HepG2 (cell line): ENCODE measurements around the gene ADARB1. TPM values are rescaled to one million over a fixed set of nuclear protein-coding genes. Genes with fewer than 3 reads are reported as not detected.

Experiments
- ATAC-seq: fragments of 200-7000 bp; cut with Tn5 transposase; 3 replicates; pipeline ENCODE4 v1.9.1; 2020; ENCODE audit warnings: mild to moderate bottlenecking, moderate library complexity
- BruUV-seq: library from RNA; stranded (reverse); fragments of 400-500 nt; replicated peaks from 2 replicates; lab custom pipeline; 2021; lab: Mats Ljungman, UMichigan
- CTCF ChIA-PET: fragments of 300-600 bp; formaldehyde crosslinking; extraction: SDS; loops from one replicate; lab custom pipeline; 2021; ENCODE audit warnings: low total read pairs, inconsistent platforms, low intra/inter-chr PET ratio; lab: Yijun Ruan, JAX
- POLR2A ChIA-PET: fragments of 350-600 bp; sonication (Branson Sonifier 250); formaldehyde crosslinking; loops from one replicate; lab custom pipeline; 2020; ENCODE audit warnings: antibody characterized with exemption, inconsistent platforms; lab: Yijun Ruan, JAX
- DNase-seq: peaks from one replicate; pipeline ENCODE4 v3.0.0-alpha.2; 2015; ENCODE audit warnings: low spot score
- FAIRE-seq: peaks from 3 replicates; lab custom pipeline; 2011; peaks lifted over from hg19 to GRCh38; lab: Jason Lieb, UNC
- H2AFZ ChIP-seq: one replicate; pipeline ENCODE4 v1.6.1; 2011; ENCODE audit warnings: low read length, inconsistent platforms
- H3K27ac ChIP-seq: fragments of 300-600 bp; 3 replicates; pipeline ENCODE4 v1.8.0; 2011; ENCODE audit warnings: mixed run types, mild to moderate bottlenecking, mixed read lengths, low read length, inconsistent platforms; ENCODE audit not compliant: insufficient read depth; ENCODE audit errors: extremely low read length
- H3K27me3 ChIP-seq, 2 experiments: fragments of 200-600 bp in 1 of 2; 2 replicates in 1 of 2; 3 replicates in 1 of 2; pipeline versions ENCODE4 v1.6.0 to v1.8.0; 2011; ENCODE audit warnings: low read length in 2 of 2, mild to moderate bottlenecking in 2 of 2, moderate library complexity in 2 of 2, inconsistent platforms in 1 of 2; ENCODE audit not compliant: insufficient read depth in 2 of 2, control insufficient read depth in 1 of 2
- H3K36me3 ChIP-seq, 2 experiments: fragments of 200-600 bp in 1 of 2; replicated peaks in 1 of 2; 2 replicates in 1 of 2; 3 replicates in 1 of 2; pipeline versions ENCODE4 v1.5.1 to v1.8.0; 2011; ENCODE audit warnings: low read length in 2 of 2, inconsistent platforms in 1 of 2; ENCODE audit not compliant: insufficient read depth in 2 of 2, control insufficient read depth in 1 of 2
- H3K4me1 ChIP-seq: 2 replicates; pipeline ENCODE4 v1.5.1; 2012; ENCODE audit warnings: low read length, inconsistent platforms; ENCODE audit not compliant: insufficient read depth
- H3K4me2 ChIP-seq: 2 replicates; pipeline ENCODE4 v1.6.0; 2011; ENCODE audit warnings: low read depth, low read length, inconsistent platforms
- H3K4me3 ChIP-seq, 3 experiments: fragments of 200-600 bp in 1 of 3; sonication (generic), shearing (Covaris generic) in 1 of 3; replicated peaks in 1 of 3; 2 replicates each; pipeline ENCODE4 v1.5.1; 2011 to 2016; ENCODE audit warnings: low read length in 3 of 3, inconsistent platforms in 2 of 3, low read depth in 2 of 3, mild to moderate bottlenecking in 2 of 3, control low read depth in 1 of 3, mixed read lengths in 1 of 3; ENCODE audit not compliant: insufficient read depth in 1 of 3
- H3K79me2 ChIP-seq: one replicate; pipeline ENCODE4 v1.6.1; 2011; ENCODE audit warnings: low read length, inconsistent platforms; ENCODE audit not compliant: insufficient read depth
- H3K9ac ChIP-seq: 2 replicates; pipeline ENCODE4 v1.6.0; 2011; ENCODE audit warnings: mild to moderate bottlenecking, low read depth, low read length, inconsistent platforms; ENCODE audit not compliant: insufficient read depth
- H3K9me3 ChIP-seq: 2 replicates; pipeline ENCODE4 v1.5.1; 2012; ENCODE audit warnings: mild to moderate bottlenecking, low read length
- H4K20me1 ChIP-seq: 2 replicates; pipeline ENCODE4 v1.6.0; 2011; ENCODE audit warnings: inconsistent platforms, mild to moderate bottlenecking, low read length, moderate library complexity; ENCODE audit not compliant: insufficient read depth
- CEBPB ChIP-seq: IDR thresholded peaks from 2 replicates; pipeline ENCODE4 v1.6.1; 2011; ENCODE audit warnings: low read depth, low read length, improper control_type of control experiment, borderline replicate concordance
- ESRRA ChIP-seq: sonication (generic); formaldehyde crosslinking; IDR thresholded peaks from 2 replicates; pipeline ENCODE4 v1.5.1; 2020; ENCODE audit warnings: mild to moderate bottlenecking, low read depth, missing genetic modification reagents
- FOXP1 ChIP-seq, 2 experiments: fragments of 450-650 bp in 1 of 2; IDR thresholded peaks; 2 replicates each; pipeline ENCODE4 v1.6.1; 2017 to 2018; ENCODE audit warnings: antibody characterized with exemption in 1 of 2
- PAF1 ChIP-seq: IDR thresholded peaks from 2 replicates; pipeline ENCODE4 v1.6.1; 2016; ENCODE audit warnings: missing genetic modification reagents, missing compliant biosample characterization
- RERE ChIP-seq: IDR thresholded peaks from 2 replicates; pipeline ENCODE4 v1.6.1; 2016; ENCODE audit warnings: low read depth, missing genetic modification reagents, missing compliant biosample characterization
- TCF7L2 ChIP-seq: IDR thresholded peaks from 2 replicates; pipeline ENCODE4 v1.6.1; 2011; ENCODE audit warnings: mild to moderate bottlenecking, low read depth, low read length, moderate library complexity
- THRA ChIP-seq: sonication (generic); formaldehyde crosslinking; IDR thresholded peaks from 2 replicates; pipeline ENCODE4 v1.4.0; 2020; ENCODE audit warnings: missing genetic modification reagents, borderline replicate concordance
- ZFP91 ChIP-seq: sonication (generic); formaldehyde crosslinking; IDR thresholded peaks from 2 replicates; pipeline ENCODE4 v1.9.0; 2022; ENCODE audit warnings: missing genetic modification reagents, mild to moderate bottlenecking, borderline replicate concordance
- ZNF143 ChIP-seq: sonication (generic); formaldehyde crosslinking; IDR thresholded peaks from 2 replicates; pipeline ENCODE4 v1.4.0; 2020; ENCODE audit warnings: missing genetic modification reagents
- ZNF282 ChIP-seq: fragments of 450-650 bp; IDR thresholded peaks from 2 replicates; pipeline ENCODE4 v1.6.1; 2018; ENCODE audit not compliant: partially characterized antibody
- ZNF543 ChIP-seq: sonication (generic); formaldehyde crosslinking; IDR thresholded peaks from 2 replicates; pipeline ENCODE4 v1.4.0; 2020; ENCODE audit warnings: mild to moderate bottlenecking, missing genetic modification reagents
- ZNF547 ChIP-seq: sonication (generic); formaldehyde crosslinking; IDR thresholded peaks from 2 replicates; pipeline ENCODE4 v1.5.1; 2020; ENCODE audit warnings: mild to moderate bottlenecking, missing genetic modification reagents
- ZNF850 ChIP-seq: sonication (generic); formaldehyde crosslinking; conservative IDR thresholded peaks from 2 replicates; pipeline ENCODE4 v1.9.0; 2021; ENCODE audit warnings: mild to moderate bottlenecking, missing genetic modification reagents
- WGBS: methylation state at CpG from one replicate; pipeline ENCODE4 v1.1.6; 2017; ENCODE audit warnings: low lambda C conversion rate; 5-methylcytosine and 5-hydroxymethylcytosine counted together
- in situ Hi-C: cut with HindIII; loops from 2 replicates; pipeline ENCODE4 v1.10.0; 2017; ENCODE audit warnings: low pct_unique_long_range_greater_than_20kb; ENCODE audit not compliant: extremely low pct_ligation_motif_present
- intact Hi-C: fragments of 100-400 bp; cut with micrococcal nuclease; formaldehyde crosslinking; loops from one replicate; pipeline ENCODE4 v1.10.0; 2022; ENCODE audit not compliant: unreplicated experiment
- polyA plus RNA-seq, 8 experiments: library from polyadenylated mRNA; depleted of rRNA in 3 of 8; stranded (reverse) in 7 of 8; unstranded in 1 of 8; fragments of >200 nt; fragmentation: Illumina TruSeq in 4 of 8; extraction: Trizol in 4 of 8; gene quantifications; 2 replicates each; pipeline versions ENCODE4 v1.2.1 to v1.2.3, GENCODE V29; 2011 to 2016; ENCODE audit warnings: low read depth in 4 of 8, missing spikeins in 1 of 8, mixed read lengths in 1 of 8; ENCODE audit not compliant: insufficient read depth in 1 of 8
- total RNA-seq, 5 experiments: library from RNA; depleted of rRNA; stranded (reverse); fragments of >200 nt; fragmentation: Illumina TruSeq; extraction: Trizol; gene quantifications; 2 replicates each; pipeline ENCODE4 v1.2.3, GENCODE V29; 2016; ENCODE audit warnings: low read depth in 1 of 5

ADARB1 gene
- total and polyA plus RNA-seq, 2 of the 13 experiments (the other 11 are each of a cell fraction or from before 2014, with no cell fraction given) = 6.6 to 10.0 TPM

GRCh38 chr21:45089964-45090363 lies 15.6 kb downstream of the ADARB1 start (continued):
- TF ChIP-seq PAF1 (CRISPR knock-in tag) = no peak
- no peak for TF ChIP-seq ESRRA (CRISPR knock-in tag)

- BruUV-seq = no TSS peak
- intact Hi-C loops = no loop called here
- Histone ChIP-seq H3K9me3 (no peaks in the 10 kb centered on the region), H3K36me3 (no peaks in the 10 kb centered on the region), H3K4me2 (no peak overlapping the region), H2AFZ (no peak overlapping the region), H3K4me3 (no peak overlapping the region), H3K9ac (no peak overlapping the region), H3K79me2 (peaks cover 6% of the 10 kb centered on the region), H4K20me1 (no peaks in the 10 kb centered on the region; the same call in 1 of the 2 replicates), H3K4me1 (no peaks in the 10 kb centered on the region), H3K27me3 (no peaks in the 10 kb centered on the region; a peak in 1 of 5 replicates), H3K27ac (no peak overlapping the region)
- no peak for FAIRE-seq
- no peak for DNase-seq
- in situ Hi-C loops = no loop called here
- ChIA-PET POLR2A (interaction anchor here (0.6 kb wide), 1 partner anchor 106 kb away, joined by 4 read pairs; no protein-coding TSS in a partner anchor), CTCF (no interaction called here)
- WGBS = 95% methylated on average over 4 of the region's 4 CpGs
- TF ChIP-seq ZNF282 (no peak), RERE (CRISPR knock-in tag) (no peak), TCF7L2 (no peak), FOXP1 (IDR thresholded peaks at IDR 0.05) (no peak), FOXP1 (CRISPR knock-in tag; IDR thresholded peaks at IDR 0.05) (no peak), ZNF543 (CRISPR knock-in tag) (no peak), ZNF143 (CRISPR knock-in tag) (no peak), ZNF850 (no peak), ZNF547 (CRISPR knock-in tag) (no peak), CEBPB (no peak), THRA (CRISPR knock-in tag) (no peak), ZFP91 (CRISPR knock-in tag) (no peak)
- ATAC-seq = no peak
Observed at GRCh38 chr21:45090966-45091365, 16.6 kb downstream of the ADARB1 start.
